NCI-H1436 (cell line): ENCODE data around the gene EIF5AL1.
A peak's percentile ranks its signal among the peaks of the same experiment; 100 is the strongest.
"Not testable (repeated sequence)": the region's sequence is repeated elsewhere in the genome, so short reads cannot be mapped to it uniquely, and the experiment has no call there.

Experiments
- DNase-seq: peaks from one replicate; lab custom pipeline; 2025; lab: John Stamatoyannopoulos, UW

Gene EIF5AL1

GRCh38 chr10:79487296-79488194 lies 24.8 kb upstream of the EIF5AL1 start:
- DNase-seq: peak; percentile 23

- no peak for DNase-seq
Observed at GRCh38 chr10:79488336-79488735, 24.0 kb upstream of the EIF5AL1 start.

DNA sequence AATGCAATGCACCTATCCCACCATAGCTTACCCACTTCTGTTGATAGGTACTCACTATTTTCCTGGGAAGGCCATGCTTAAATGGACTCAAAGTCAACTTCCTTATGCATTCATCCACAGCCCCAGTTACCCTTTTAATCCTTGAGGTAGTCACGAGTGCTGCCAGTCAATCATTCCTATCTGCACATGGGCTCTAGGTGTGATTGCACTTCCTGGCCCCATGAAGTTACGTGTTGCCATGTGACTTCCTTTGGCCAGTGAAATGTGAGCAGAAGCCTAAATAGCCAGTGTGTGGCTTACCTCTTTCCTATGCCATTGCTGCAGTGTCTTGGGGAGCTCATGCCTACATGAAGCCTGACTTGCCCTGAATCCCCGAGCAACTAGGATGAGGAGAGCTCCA lies 23.5 kb upstream of the EIF5AL1 start:
- no peak for DNase-seq

- DNase-seq: no peak
Observed at GRCh38 chr10:79490400-79491142, 21.8 kb upstream of the EIF5AL1 start.

GRCh38 chr10:79491143-79491835 lies 21.0 kb upstream of the EIF5AL1 start:
- no peak for DNase-seq

GRCh38 chr10:79492256-79492655 lies 20.1 kb upstream of the EIF5AL1 start:
- no peak for DNase-seq

- DNase-seq: no peak
Observed at GRCh38 chr10:79492839-79493238, 19.5 kb upstream of the EIF5AL1 start.

- DNase-seq: no peak
Observed at GRCh38 chr10:79493806-79494205, 18.5 kb upstream of the EIF5AL1 start.

GRCh38 chr10:79494871-79495705 lies 17.2 kb upstream of the EIF5AL1 start:
- no peak for DNase-seq

DNA sequence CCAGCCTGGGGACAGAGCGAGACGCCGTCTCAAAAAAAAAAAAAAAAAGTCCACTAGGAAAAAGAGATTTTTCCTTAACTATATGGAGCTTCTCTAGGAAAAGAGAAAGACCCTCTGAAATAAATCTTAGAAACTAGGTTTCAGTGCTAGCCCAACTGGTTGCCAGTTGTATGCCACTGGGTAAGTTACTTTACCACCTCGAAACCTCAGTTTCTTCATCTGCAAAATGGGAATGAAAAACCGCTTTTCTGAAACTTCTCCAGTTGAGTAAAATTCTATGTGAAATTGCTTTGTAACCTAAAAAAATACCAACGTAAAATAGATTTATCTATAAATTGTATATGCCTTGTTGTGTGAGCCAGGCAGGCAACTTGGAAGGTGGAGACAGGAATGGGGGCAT lies 16.5 kb upstream of the EIF5AL1 start:
- no peak for DNase-seq

DNA sequence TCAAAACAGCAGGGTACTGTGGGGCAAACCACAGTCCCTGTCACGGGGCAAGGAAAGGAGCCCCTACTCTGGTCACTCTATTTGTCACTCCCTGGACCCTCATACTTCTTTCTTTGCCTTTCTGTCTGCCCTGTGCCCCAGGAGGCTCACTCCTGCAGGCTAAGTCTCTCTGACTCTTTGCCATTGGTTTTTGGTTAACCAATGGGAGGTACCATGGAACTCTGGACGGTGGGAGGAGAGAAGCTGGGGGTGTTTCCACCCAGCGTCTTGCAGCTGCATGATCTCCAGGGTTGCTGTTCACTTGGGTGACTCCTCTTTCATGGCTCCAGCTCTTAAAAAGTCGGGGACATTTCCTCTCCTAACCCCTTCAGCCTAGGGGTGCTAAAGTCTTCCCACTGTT lies 15.4 kb upstream of the EIF5AL1 start:
- DNase-seq: no peak

DNA sequence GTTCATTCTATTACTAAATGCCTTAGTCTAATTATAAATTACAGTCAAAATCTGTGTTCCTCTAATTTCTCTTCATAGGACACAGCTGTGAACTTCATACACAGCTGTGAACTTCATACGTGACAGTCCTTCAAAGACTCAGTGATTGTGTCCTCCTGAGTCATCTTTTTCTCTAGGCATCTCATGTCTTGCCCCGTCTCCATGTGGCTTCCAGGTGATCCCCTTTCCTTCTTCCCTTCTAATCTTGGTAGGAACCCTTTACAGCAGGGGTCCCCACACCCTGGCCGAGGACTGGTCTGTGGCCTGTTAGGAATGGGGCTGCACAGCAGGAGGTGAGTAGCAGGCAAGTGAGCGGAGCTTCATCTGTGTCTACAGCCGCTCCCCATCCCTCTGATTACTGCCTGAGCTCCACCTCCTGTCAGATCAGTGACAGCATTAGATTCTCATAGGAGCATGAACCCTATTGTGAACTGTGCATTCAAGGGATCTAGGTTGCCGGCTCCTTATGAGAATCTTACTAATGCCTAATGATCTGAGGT lies 14.0 kb upstream of the EIF5AL1 start:
- DNase-seq: no peak

GRCh38 chr10:79502561-79503309 lies 9.6 kb upstream of the EIF5AL1 start:
- peak; percentile 12 for DNase-seq

- DNase-seq: not testable (repeated sequence)
Observed at GRCh38 chr10:79503787-79504186, 8.5 kb upstream of the EIF5AL1 start.

- DNase-seq: not testable (repeated sequence)
Observed at GRCh38 chr10:79504483-79504882, 7.8 kb upstream of the EIF5AL1 start.

- not testable (repeated sequence) for DNase-seq
Observed at GRCh38 chr10:79505328-79505727, 7.0 kb upstream of the EIF5AL1 start.

DNA sequence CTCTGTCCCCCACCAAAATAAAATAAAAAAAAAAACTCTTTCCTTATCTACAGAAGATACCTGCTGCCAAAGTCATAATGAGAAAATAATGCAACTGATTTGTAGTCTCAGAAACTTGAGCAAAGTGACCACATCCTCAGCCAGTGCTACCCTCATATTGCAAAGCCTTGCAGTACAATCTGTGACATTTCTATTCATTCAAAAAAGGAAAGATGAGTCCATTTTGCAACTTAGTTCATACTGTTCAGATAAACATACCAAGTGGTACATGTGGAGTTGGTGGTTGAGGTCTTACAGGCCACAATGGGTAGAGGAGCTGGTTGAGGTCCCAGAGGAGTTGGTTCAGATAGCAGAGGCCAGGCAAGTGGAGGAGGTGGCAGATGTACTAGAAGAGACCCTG lies 6.5 kb upstream of the EIF5AL1 start:
- no peak for DNase-seq

DNA sequence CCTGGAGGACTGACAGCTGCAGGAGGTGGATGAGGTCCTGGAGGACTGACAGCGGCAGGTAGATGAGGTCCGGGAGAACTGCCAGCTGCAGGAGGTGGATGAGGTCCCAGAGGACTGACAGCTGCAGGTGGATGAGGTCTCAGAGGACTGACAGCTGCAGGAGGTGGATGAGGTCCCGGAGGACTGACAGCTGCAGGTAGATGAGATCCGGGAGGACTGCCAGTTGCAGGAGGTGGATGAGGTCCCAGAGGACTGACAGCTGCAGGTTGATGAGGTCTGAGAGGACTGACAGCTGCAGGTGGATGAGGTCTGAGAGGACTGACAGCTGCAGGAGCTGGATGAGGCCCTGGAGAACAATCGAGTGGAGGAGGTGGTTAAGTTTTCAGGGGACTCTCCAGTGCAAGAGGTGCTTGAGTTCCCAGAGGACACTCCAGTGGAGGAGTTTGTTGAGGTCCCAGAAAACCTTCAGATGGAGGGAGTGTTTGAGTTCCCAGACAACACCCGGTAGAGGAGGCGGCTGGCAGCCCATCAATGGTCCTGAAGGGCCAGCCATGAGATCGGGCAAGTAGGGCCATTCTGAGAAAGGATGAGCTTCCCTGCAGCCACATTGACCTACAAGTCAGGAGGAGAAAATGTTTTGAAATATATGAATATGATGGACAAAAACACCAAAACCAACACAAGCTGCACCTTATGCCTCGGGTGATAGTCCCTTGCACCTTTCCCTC lies 4.7 kb upstream of the EIF5AL1 start:
- DNase-seq: no peak

GRCh38 chr10:79508245-79508644 lies 4.1 kb upstream of the EIF5AL1 start:
- not testable (repeated sequence) for DNase-seq
